ENCODE results near the gene TNKS2.

GRCh38 chr10:91907033-91907594, 108.9 kb downstream of the TNKS2 start:
- no peak for TF ChIP-seq EP300 (IDR thresholded peaks at IDR 0.05; ENCODE audit: borderline replicate concordance)
- TF ChIP-seq TAF1 (IDR thresholded peaks at IDR 0.05; ENCODE audit: low read depth) = no peak
- TF ChIP-seq MAX (IDR thresholded peaks at IDR 0.05) = no peak
- no peak for TF ChIP-seq CREB1 (IDR thresholded peaks at IDR 0.05; ENCODE audit: low read depth)
- TF ChIP-seq NFIC (IDR thresholded peaks at IDR 0.05) = no peak
- no peak for TF ChIP-seq EGR1 (IDR thresholded peaks at IDR 0.05)

Data from Ishikawa (cell line).